HepG2 (cell line): ENCODE measurements around the gene NES. TPM values are rescaled to one million over a fixed set of nuclear protein-coding genes. Genes with fewer than 3 reads are reported as not detected.

Experiments
- CEBPG ChIP-seq: IDR thresholded peaks from 2 replicates; pipeline ENCODE4 v1.6.1; 2016
- CREM ChIP-seq, 2 experiments: sonication (generic) in 1 of 2; formaldehyde crosslinking in 1 of 2; IDR thresholded peaks; 2 replicates each; pipeline versions ENCODE4 v1.4.0 to v1.6.1; 2016 to 2020; ENCODE audit warnings: antibody characterized with exemption in 1 of 2, mild to moderate bottlenecking in 1 of 2, missing genetic modification reagents in 1 of 2
- FLYWCH1 ChIP-seq: sonication (generic); formaldehyde crosslinking; IDR thresholded peaks from 2 replicates; pipeline ENCODE4 v1.8.1; 2023; ENCODE audit warnings: mild to moderate bottlenecking, missing genetic modification reagents
- FOXP1 ChIP-seq, 2 experiments: fragments of 450-650 bp in 1 of 2; IDR thresholded peaks; 2 replicates each; pipeline ENCODE4 v1.6.1; 2017 to 2018; ENCODE audit warnings: antibody characterized with exemption in 1 of 2
- GATAD2A ChIP-seq: IDR thresholded peaks from 2 replicates; pipeline ENCODE4 v1.6.1; 2016
- MTF1 ChIP-seq: sonication (generic); formaldehyde crosslinking; IDR thresholded peaks from 2 replicates; pipeline ENCODE4 v1.5.0; 2020; ENCODE audit warnings: missing genetic modification reagents
- NCOA2 ChIP-seq: sonication (generic); formaldehyde crosslinking; IDR thresholded peaks from 2 replicates; pipeline ENCODE4 v1.8.0; 2022; ENCODE audit warnings: inconsistent platforms
- SP2 ChIP-seq: sonication (generic); formaldehyde crosslinking; IDR thresholded peaks from 2 replicates; pipeline ENCODE4 v1.5.1; 2020; ENCODE audit warnings: mild to moderate bottlenecking, missing genetic modification reagents
- SP4 ChIP-seq: sonication (generic); formaldehyde crosslinking; IDR thresholded peaks from 2 replicates; pipeline ENCODE4 v1.8.1; 2023; ENCODE audit warnings: mild to moderate bottlenecking, missing genetic modification reagents
- SRF ChIP-seq: IDR thresholded peaks from 2 replicates; pipeline ENCODE4 v1.6.1; 2011; ENCODE audit warnings: mild to moderate bottlenecking, low read depth, low read length, moderate library complexity
- XBP1 ChIP-seq: sonication (generic); formaldehyde crosslinking; IDR thresholded peaks from 2 replicates; pipeline ENCODE4 v1.5.0; 2020; ENCODE audit warnings: missing genetic modification reagents
- ZFP36 ChIP-seq: fragments of 150-350 bp; IDR thresholded peaks from 2 replicates; pipeline ENCODE4 v1.6.1; 2018; ENCODE audit warnings: borderline replicate concordance, low read length, low read depth; ENCODE audit not compliant: partially characterized antibody
- ZNF251 ChIP-seq: sonication (generic); formaldehyde crosslinking; IDR thresholded peaks from 2 replicates; pipeline ENCODE4 v1.9.0; 2021; ENCODE audit warnings: mild to moderate bottlenecking, missing genetic modification reagents
- ZNF329 ChIP-seq: sonication (generic); formaldehyde crosslinking; IDR thresholded peaks from 2 replicates; pipeline ENCODE4 v1.9.0; 2021; ENCODE audit warnings: low read depth, mild to moderate bottlenecking, missing genetic modification reagents
- ZNF382 ChIP-seq: sonication (generic); formaldehyde crosslinking; IDR thresholded peaks from 2 replicates; pipeline ENCODE4 v1.5.0; 2020; ENCODE audit warnings: missing genetic modification reagents, mild to moderate bottlenecking, borderline replicate concordance
- ZNF598 ChIP-seq: sonication (generic); formaldehyde crosslinking; IDR thresholded peaks from 2 replicates; pipeline ENCODE4 v1.5.1; 2020; ENCODE audit warnings: mild to moderate bottlenecking, missing genetic modification reagents, borderline replicate concordance
- ZSCAN12 ChIP-seq: sonication (generic); formaldehyde crosslinking; IDR thresholded peaks from 2 replicates; pipeline ENCODE4 v1.9.0; 2021; ENCODE audit warnings: mild to moderate bottlenecking, missing genetic modification reagents
- polyA plus RNA-seq, 8 experiments: library from polyadenylated mRNA; depleted of rRNA in 3 of 8; stranded (reverse) in 7 of 8; unstranded in 1 of 8; fragments of >200 nt; fragmentation: Illumina TruSeq in 4 of 8; extraction: Trizol in 4 of 8; gene quantifications; 2 replicates each; pipeline versions ENCODE4 v1.2.1 to v1.2.3, GENCODE V29; 2011 to 2016; ENCODE audit warnings: low read depth in 4 of 8, missing spikeins in 1 of 8, mixed read lengths in 1 of 8; ENCODE audit not compliant: insufficient read depth in 1 of 8
- total RNA-seq, 5 experiments: library from RNA; depleted of rRNA; stranded (reverse); fragments of >200 nt; fragmentation: Illumina TruSeq; extraction: Trizol; gene quantifications; 2 replicates each; pipeline ENCODE4 v1.2.3, GENCODE V29; 2016; ENCODE audit warnings: low read depth in 1 of 5
- TF ChIP-seq, protein P1 (sequence below): sonication (generic); formaldehyde crosslinking; IDR thresholded peaks from 2 replicates; pipeline ENCODE4 v1.8.0; 2023; ENCODE audit warnings: mild to moderate bottlenecking, missing genetic modification reagents
- TF ChIP-seq, protein P2 (sequence below): IDR thresholded peaks from 2 replicates; pipeline ENCODE4 v1.6.1; 2016
- TF ChIP-seq, protein P3 (sequence below): sonication (generic); formaldehyde crosslinking; IDR thresholded peaks from 2 replicates; pipeline ENCODE4 v1.9.0; 2021; ENCODE audit warnings: missing genetic modification reagents, mild to moderate bottlenecking, borderline replicate concordance
- TF ChIP-seq, protein P4 (sequence below): IDR thresholded peaks from 2 replicates; pipeline ENCODE4 v1.6.1; 2012; ENCODE audit warnings: low read depth, low read length, improper control_type of control experiment
- TF ChIP-seq, protein P5 (sequence below): conservative IDR thresholded peaks from 2 replicates; pipeline ENCODE4 v1.6.1; 2018; ENCODE audit warnings: missing genetic modification reagents

Gene NES
- total and polyA plus RNA-seq, 2 of the 13 experiments (the other 11 are each of a cell fraction or from before 2014, with no cell fraction given), result 1.7 to 16.6 TPM

DNA sequence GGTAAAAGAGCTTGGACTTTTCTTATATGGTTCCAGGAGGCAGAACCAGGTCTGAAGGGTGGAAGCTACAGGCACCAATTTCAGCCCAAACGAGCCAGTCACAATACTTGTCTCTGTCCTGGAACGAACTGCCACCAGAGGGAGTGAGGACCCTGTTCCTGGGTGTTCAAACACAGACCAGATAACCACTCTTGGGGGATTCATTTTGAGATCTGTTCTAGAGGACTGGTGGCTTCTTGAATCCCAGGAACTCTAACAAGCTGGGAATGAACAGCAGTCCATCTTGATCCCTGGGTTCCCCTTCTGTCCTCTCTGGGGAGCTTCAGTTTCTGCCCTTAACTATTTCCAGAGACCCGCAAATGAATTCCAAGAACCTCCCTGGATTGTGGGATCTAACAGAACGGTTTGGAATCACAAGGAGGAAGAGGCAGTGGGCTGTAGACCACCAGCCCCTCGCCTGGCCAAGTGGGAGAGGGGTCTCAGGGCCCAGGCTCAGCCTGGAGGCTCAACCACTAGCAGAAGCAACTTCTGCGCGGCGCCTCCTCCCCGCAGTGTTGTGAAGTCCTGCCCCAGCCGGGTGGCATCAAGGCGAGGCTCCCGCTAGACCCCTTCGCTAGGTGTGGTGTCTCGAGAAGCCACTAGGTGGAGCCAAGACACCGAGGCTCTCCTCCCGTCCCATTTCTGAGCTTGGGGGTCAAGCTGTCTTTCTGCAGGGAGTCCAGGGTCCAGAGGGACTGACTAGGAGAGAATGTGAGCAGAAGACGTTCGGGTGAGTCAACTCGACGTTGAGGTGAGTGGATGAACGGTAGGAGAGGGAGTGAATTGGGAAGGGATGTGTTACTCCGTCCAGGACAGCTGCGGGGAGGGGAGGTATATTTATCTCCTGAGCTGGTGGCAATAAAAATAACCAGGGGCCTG, 12.1 kb upstream of the NES start (continued):
- TF ChIP-seq, protein P1, sequence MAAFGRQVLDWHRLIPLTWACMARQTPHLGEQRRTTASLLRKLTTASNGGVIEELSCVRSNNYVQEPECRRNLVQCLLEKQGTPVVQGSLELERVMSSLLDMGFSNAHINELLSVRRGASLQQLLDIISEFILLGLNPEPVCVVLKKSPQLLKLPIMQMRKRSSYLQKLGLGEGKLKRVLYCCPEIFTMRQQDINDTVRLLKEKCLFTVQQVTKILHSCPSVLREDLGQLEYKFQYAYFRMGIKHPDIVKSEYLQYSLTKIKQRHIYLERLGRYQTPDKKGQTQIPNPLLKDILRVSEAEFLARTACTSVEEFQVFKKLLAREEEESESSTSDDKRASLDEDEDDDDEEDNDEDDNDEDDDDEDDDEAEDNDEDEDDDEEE (CRISPR knock-in tag), result no peak
- TF ChIP-seq CEBPG (CRISPR knock-in tag), result no peak
- TF ChIP-seq, protein P2, sequence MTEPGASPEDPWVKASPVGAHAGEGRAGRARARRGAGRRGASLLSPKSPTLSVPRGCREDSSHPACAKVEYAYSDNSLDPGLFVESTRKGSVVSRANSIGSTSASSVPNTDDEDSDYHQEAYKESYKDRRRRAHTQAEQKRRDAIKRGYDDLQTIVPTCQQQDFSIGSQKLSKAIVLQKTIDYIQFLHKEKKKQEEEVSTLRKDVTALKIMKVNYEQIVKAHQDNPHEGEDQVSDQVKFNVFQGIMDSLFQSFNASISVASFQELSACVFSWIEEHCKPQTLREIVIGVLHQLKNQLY (CRISPR knock-in tag), result no peak
- TF ChIP-seq, protein P3, sequence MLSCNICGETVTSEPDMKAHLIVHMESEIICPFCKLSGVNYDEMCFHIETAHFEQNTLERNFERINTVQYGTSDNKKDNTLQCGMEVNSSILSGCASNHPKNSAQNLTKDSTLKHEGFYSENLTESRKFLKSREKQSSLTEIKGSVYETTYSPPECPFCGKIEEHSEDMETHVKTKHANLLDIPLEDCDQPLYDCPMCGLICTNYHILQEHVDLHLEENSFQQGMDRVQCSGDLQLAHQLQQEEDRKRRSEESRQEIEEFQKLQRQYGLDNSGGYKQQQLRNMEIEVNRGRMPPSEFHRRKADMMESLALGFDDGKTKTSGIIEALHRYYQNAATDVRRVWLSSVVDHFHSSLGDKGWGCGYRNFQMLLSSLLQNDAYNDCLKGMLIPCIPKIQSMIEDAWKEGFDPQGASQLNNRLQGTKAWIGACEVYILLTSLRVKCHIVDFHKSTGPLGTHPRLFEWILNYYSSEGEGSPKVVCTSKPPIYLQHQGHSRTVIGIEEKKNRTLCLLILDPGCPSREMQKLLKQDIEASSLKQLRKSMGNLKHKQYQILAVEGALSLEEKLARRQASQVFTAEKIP (CRISPR knock-in tag), result no peak
- no peak for TF ChIP-seq ZFP36
- no peak for TF ChIP-seq NCOA2 (CRISPR knock-in tag)
- TF ChIP-seq ZNF329, result no peak
- TF ChIP-seq CREM (IDR thresholded peaks at IDR 0.05), result no peak
- TF ChIP-seq CREM (CRISPR knock-in tag; IDR thresholded peaks at IDR 0.05), result no peak
- TF ChIP-seq XBP1 (CRISPR knock-in tag), result no peak
- TF ChIP-seq SP2, result no peak
- no peak for TF ChIP-seq ZSCAN12
- no peak for TF ChIP-seq MTF1
- TF ChIP-seq FOXP1 (IDR thresholded peaks at IDR 0.05), result no peak
- TF ChIP-seq FOXP1 (CRISPR knock-in tag; IDR thresholded peaks at IDR 0.05), result no peak
- TF ChIP-seq, protein P4, sequence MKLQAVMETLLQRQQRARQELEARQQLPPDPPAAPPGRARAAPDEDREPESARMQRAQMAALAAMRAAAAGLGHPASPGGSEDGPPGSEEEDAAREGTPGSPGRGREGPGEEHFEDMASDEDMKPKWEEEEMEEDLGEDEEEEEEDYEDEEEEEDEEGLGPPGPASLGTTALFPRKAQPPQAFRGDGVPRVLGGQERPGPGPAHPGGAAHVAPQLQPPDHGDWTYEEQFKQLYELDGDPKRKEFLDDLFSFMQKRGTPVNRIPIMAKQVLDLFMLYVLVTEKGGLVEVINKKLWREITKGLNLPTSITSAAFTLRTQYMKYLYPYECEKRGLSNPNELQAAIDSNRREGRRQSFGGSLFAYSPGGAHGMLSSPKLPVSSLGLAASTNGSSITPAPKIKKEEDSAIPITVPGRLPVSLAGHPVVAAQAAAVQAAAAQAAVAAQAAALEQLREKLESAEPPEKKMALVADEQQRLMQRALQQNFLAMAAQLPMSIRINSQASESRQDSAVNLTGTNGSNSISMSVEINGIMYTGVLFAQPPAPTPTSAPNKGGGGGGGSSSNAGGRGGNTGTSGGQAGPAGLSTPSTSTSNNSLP, result no peak
- no peak for TF ChIP-seq SP4 (CRISPR knock-in tag)
- TF ChIP-seq GATAD2A (CRISPR knock-in tag), result peak; percentile 45; the same call in 1 of the 2 replicates
- TF ChIP-seq ZNF382 (CRISPR knock-in tag), result no peak
- no peak for TF ChIP-seq ZNF251 (CRISPR knock-in tag)
- no peak for TF ChIP-seq FLYWCH1 (CRISPR knock-in tag)
- TF ChIP-seq, protein P5, sequence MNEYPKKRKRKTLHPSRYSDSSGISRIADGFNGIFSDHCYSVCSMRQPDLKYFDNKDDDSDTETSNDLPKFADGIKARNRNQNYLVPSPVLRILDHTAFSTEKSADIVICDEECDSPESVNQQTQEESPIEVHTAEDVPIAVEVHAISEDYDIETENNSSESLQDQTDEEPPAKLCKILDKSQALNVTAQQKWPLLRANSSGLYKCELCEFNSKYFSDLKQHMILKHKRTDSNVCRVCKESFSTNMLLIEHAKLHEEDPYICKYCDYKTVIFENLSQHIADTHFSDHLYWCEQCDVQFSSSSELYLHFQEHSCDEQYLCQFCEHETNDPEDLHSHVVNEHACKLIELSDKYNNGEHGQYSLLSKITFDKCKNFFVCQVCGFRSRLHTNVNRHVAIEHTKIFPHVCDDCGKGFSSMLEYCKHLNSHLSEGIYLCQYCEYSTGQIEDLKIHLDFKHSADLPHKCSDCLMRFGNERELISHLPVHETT (CRISPR knock-in tag), result no peak
- no peak for TF ChIP-seq SRF
- TF ChIP-seq ZNF598 (CRISPR knock-in tag), result no peak
